NCI-H187 (cell line): ENCODE data around the gene ZBTB12.
A peak's percentile ranks its signal among the peaks of the same experiment; 100 is the strongest.
"Not testable (repeated sequence)": the region's sequence is repeated elsewhere in the genome, so short reads cannot be mapped to it uniquely, and the experiment has no call there.

Experiments used
- DNase-seq, 2 experiments: peaks; one replicate each; lab custom pipeline; 2025; lab: John Stamatoyannopoulos, UW

ZBTB12 gene, protein sequence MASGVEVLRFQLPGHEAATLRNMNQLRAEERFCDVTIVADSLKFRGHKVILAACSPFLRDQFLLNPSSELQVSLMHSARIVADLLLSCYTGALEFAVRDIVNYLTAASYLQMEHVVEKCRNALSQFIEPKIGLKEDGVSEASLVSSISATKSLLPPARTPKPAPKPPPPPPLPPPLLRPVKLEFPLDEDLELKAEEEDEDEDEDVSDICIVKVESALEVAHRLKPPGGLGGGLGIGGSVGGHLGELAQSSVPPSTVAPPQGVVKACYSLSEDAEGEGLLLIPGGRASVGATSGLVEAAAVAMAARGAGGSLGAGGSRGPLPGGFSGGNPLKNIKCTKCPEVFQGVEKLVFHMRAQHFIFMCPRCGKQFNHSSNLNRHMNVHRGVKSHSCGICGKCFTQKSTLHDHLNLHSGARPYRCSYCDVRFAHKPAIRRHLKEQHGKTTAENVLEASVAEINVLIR

DNA sequence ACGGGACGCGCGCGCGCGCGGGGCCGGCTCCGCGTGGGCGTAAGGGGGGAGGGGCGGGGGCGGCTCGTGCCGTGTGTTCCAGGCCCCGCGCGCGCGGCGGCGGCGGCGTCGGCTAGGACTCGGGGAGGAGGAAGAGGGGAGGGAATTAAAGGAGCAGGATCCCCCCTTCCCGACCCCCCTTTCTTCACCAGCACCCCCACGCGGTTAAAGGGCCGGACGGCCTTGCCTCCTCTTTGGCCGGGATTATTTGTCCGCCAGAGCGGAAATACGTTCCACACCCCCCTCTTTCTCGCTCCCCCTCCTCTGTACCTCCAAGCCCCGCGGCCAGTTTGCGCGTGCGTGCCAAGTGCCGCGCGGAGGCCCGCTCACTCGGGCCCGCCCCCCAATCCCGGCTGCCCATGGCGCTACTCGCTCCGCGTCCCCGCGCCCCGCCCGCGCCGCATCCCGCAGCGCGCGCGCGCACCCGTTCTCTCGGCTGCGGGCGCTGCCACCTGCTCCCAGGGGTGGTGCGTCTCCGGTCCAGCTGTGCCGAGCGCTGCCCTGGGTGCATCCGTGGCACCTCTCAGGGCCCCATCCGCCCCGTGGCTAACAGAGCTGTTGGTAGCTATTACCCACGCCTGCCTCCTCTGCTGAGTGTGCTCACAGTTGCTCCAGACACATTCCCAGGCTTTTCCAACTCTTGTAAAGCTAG, at the start of gene ZBTB12:
Gene ZBTB12 (minus strand): TSS at position 134 of the 691 bp plus-strand sequence. CDS start 781 bp downstream, outside the sequence.
- DNase-seq = peak; percentile 86 to 90

GRCh38 chr6:31949926-31950548, 48.2 kb upstream of the ZBTB12 start:
- no peak for DNase-seq

GRCh38 chr6:31948753-31949413, 47.0 kb upstream of the ZBTB12 start:
- no peak for DNase-seq

GRCh38 chr6:31948306-31948705, 46.4 kb upstream of the ZBTB12 start:
- no peak for DNase-seq

GRCh38 chr6:31947864-31948263, 46.0 kb upstream of the ZBTB12 start:
- DNase-seq = no peak

DNA sequence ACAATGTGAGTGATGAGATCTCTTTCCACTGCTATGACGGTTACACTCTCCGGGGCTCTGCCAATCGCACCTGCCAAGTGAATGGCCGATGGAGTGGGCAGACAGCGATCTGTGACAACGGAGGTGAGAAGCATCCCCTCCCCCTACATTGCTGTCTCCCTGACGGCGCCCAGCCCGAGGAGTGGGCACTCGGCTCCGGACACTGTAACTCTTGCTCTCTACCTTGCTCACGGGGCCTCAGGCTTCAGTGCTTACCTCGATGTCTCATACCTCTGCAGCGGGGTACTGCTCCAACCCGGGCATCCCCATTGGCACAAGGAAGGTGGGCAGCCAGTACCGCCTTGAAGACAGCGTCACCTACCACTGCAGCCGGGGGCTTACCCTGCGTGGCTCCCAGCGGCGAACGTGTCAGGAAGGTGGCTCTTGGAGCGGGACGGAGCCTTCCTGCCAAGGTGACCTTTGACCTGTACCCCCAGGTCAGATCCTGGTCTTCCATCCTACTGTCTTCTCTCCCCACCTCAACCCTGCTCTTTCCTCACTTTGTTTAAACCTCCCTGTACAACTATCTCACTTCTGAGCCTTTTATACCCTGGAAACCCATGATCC, 45.3 kb upstream of the ZBTB12 start:
- DNase-seq = no peak

DNA sequence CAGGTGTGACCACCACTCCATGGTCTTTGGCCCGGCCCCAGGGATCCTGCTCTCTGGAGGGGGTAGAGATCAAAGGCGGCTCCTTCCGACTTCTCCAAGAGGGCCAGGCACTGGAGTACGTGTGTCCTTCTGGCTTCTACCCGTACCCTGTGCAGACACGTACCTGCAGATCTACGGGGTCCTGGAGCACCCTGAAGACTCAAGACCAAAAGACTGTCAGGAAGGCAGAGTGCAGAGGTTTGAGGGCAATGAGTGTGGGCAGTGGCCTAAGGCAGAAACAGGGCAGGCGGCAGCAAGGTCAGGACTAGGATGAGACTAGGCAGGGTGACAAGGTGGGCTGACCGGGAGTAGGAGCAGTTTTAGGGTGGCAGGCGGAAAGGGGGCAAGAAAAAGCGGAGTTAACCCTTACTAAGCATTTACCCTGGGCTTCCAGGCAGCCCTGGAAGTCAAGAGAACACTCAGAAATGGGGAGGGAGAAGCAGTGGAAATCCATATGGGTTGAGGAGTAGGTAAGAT, 44.5 kb upstream of the ZBTB12 start:
- no peak for DNase-seq

- no peak for DNase-seq
Measured at GRCh38 chr6:31945507-31946369, 43.9 kb upstream of the ZBTB12 start, which contains the start of gene CFB. CFB (plus strand) TSS chr6:31946095; CDS start chr6:31946222, 127 bp downstream.

DNA sequence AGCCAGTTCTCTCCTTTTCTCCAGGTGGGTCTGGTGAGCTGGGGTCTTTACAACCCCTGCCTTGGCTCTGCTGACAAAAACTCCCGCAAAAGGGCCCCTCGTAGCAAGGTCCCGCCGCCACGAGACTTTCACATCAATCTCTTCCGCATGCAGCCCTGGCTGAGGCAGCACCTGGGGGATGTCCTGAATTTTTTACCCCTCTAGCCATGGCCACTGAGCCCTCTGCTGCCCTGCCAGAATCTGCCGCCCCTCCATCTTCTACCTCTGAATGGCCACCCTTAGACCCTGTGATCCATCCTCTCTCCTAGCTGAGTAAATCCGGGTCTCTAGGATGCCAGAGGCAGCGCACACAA, 43.2 kb upstream of the ZBTB12 start:
- no peak for DNase-seq

DNA sequence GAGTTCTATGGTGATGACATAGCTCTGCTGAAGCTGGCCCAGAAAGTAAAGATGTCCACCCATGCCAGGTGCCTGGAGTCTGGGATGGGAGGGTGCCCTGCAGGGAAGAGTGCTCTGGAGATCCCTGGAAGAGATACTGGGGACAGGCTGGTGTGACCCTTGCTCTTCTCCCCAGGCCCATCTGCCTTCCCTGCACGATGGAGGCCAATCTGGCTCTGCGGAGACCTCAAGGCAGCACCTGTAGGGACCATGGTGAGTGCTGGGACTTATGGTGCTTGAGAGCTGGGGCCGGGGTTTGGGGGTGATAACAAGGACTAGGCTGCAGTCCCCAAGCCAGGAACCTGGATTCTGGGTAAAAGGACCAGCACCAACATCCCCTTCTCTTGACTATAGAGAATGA, 41.9 kb upstream of the ZBTB12 start:
- DNase-seq = no peak

DNA sequence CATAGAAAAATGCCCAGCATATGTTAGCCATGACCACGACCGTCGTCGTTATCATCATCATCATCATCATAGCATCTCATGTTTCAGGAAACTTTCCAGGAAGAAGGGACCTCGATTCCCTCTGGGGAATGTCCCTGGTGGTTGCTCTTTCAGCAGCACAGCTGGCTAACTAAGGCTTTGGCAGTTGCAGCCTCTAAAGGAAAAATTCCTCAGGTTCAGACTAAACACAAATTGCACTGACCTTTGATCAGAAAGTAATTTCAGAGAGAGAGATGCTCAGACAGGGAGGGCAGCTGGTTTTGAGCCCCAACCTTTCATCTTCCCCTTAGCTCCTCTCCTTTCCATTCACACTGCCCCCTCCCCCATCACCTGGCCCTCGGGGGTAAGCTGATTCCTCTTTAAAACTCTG, 38.4 kb upstream of the ZBTB12 start:
- no peak for DNase-seq

DNA sequence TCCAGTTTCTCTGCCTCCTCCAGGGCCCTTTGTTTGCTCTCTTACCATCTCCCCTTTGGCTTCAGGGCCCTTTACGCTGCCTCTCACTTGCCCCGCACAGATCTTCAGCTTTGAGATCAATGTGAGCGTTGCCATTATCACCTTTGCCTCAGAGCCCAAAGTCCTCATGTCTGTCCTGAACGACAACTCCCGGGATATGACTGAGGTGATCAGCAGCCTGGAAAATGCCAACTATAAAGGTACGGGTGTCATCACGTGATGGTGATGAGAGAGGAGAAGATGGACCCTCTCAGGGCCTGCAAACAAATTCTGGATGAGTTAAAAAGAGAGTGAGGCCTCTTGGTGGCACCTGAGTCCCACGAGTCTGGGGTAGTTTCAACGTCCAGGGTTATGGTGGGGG, 33.9 kb upstream of the ZBTB12 start:
- DNase-seq = no peak

GRCh38 chr6:31935021-31935420, 33.1 kb upstream of the ZBTB12 start:
- no peak for DNase-seq

- no peak for DNase-seq
Measured at GRCh38 chr6:31933537-31933936, 31.7 kb upstream of the ZBTB12 start.

GRCh38 chr6:31932137-31932536, 30.3 kb upstream of the ZBTB12 start:
- DNase-seq = not testable (repeated sequence)

- no peak for DNase-seq
Measured at GRCh38 chr6:31930962-31931361, 29.1 kb upstream of the ZBTB12 start.

- no peak for DNase-seq
Measured at GRCh38 chr6:31928672-31928939, 26.7 kb upstream of the ZBTB12 start.

DNA sequence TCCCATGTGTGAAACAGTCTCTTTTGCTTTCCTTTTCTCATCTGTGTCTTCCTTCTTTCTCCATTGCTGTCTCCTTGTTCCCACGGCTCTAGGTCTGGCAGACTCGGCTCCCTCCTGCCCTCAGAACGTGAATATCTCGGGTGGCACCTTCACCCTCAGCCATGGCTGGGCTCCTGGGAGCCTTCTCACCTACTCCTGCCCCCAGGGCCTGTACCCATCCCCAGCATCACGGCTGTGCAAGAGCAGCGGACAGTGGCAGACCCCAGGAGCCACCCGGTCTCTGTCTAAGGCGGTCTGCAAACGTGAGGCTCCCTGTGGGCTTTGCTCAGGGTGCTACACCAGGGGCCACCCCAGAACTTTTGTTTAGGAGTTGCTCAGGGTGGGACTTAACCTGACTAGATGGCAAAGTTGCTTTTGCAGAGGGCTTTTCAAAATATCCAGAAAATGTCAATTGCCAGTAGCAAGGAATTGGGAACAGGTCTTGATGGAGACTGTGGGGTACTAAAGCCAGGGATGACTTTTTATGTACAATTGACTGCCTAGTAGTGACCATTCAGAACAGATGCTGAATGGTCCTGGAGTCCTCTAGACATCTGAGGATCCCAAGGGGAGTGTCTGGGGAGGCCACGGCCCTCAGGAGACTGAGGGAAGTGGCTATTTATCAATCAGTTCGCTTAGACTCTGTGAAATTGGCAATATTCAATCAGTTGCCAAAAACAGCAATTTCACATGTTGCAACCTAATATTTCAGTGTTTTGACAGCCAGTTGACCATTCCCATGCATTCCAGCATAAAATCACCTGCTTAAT, 26.2 kb upstream of the ZBTB12 start:
- DNase-seq = no peak

DNA sequence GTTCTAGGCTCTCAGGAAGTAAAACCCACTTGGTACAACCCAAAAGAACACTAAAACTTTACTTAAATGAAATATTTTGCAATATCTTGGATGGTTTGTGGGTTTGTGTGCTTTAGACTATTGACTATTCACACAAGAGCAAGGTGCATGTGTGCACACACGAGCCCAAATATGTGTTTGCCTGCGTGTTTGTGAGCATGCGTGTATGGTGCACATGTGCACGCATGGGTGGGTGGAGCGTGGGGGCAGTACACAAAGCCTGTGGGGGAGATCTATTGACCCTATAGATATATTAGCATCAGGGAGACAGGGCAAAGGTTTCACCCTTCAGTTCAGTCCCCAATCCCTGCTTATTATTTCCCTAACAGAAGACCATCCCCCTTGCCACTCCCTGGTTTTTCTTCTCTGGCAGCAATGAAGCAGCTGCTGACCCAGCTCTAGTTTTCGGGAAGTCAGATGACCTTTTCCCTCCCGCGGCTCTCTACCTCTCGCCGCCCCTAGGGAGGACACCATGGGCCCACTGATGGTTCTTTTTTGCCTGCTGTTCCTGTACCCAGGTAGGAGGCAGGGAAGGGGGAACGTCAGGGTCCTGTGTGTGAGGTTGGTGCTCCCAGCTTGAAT, 25.5 kb upstream of the ZBTB12 start, which contains the start of gene C2:
Gene C2 (plus strand): TSS at position 476 of the 621 bp plus-strand sequence. CDS start 36 bp downstream, at position 512.
- DNase-seq = no peak
